ENCODE measurements around the gene VASP. TPM values are rescaled to one million over a fixed set of nuclear protein-coding genes. Genes with fewer than 3 reads are reported as not detected.

Gene VASP
- total RNA-seq, 1 donor from 2014 or later: 155 TPM

GRCh38 chr19:45528744-45529419 is 21.6 kb downstream of the VASP start:
- Histone ChIP-seq H3K36me3 (peaks cover 32% of the 10 kb centered on the region), H3K27ac (no peak overlapping the region), H3K4me1 (no peaks in the 10 kb centered on the region), H3K27me3 (no peaks in the 10 kb centered on the region), H3K9me3 (no peaks in the 10 kb centered on the region), H3K4me3 (peak overlapping the region; percentile 33)
- intact Hi-C loops (cut with DNase I): loop anchor here (10.0 kb wide), 1 partner anchor 116 kb away; no protein-coding TSS in a partner anchor
- ATAC-seq (peak; percentile 66), DNase-seq (peak; percentile 74)
- TF ChIP-seq, protein P1, sequence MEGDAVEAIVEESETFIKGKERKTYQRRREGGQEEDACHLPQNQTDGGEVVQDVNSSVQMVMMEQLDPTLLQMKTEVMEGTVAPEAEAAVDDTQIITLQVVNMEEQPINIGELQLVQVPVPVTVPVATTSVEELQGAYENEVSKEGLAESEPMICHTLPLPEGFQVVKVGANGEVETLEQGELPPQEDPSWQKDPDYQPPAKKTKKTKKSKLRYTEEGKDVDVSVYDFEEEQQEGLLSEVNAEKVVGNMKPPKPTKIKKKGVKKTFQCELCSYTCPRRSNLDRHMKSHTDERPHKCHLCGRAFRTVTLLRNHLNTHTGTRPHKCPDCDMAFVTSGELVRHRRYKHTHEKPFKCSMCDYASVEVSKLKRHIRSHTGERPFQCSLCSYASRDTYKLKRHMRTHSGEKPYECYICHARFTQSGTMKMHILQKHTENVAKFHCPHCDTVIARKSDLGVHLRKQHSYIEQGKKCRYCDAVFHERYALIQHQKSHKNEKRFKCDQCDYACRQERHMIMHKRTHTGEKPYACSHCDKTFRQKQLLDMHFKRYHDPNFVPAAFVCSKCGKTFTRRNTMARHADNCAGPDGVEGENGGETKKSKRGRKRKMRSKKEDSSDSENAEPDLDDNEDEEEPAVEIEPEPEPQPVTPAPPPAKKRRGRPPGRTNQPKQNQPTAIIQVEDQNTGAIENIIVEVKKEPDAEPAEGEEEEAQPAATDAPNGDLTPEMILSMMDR (IDR thresholded peaks at IDR 0.05): no peak

DNA sequence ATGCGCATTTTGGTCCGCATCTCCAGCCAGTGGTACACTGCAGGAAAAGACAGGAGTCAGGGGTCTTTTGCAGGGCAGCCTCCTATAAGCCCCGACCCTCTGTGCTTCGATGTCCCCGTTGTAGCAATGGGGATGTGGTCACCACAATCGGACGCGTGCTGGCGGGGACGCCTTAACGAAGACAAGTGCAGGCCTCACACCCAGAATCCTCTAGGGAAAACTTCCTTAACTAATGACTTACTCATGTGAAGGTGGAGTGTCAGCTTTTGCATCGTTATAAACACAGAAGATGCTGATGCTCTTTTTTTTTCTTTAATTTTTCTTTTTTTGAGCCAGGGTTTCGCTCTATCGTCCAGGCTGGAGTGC is 22.1 kb downstream of the VASP start:
- Histone ChIP-seq H3K27ac (no peak overlapping the region), H3K4me3 (peak overlapping the region; percentile 33), H3K27me3 (no peaks in the 10 kb centered on the region), H3K36me3 (peaks cover 27% of the 10 kb centered on the region), H3K4me1 (no peaks in the 10 kb centered on the region), H3K9me3 (no peaks in the 10 kb centered on the region)
- intact Hi-C loops (cut with DNase I): loop anchor here (10.0 kb wide), 1 partner anchor 115 kb away; no protein-coding TSS in a partner anchor
- no peak for ATAC-seq
- TF ChIP-seq, protein P1 (IDR thresholded peaks at IDR 0.05): no peak
- no peak for DNase-seq

DNA sequence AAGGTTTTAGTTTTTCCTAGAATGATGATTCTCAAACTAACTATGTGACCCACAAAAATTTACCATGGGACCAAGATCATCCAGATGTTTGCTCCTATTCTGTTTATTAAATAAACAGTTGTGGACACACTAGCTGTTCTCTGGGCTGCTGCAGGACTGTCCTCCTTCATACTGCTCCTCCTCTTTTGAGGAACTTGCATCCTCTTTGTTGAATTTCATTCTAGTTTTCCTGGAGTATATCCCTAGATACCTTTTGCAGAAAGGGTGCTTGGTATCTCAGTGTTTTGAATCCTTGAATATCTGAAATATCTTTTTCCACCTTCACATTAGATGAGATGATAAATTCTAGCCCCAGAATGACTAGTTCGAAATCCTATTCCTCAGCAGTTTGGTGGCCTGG is 24.1 kb downstream of the VASP start:
- H3K4me1 ChIP-seq: no peaks in the 10 kb centered on the region
- ATAC-seq (no peak), DNase-seq (no peak)
- H3K27ac ChIP-seq: no peak overlapping the region
- H3K4me3 ChIP-seq: no peak overlapping the region
- TF ChIP-seq, protein P1 (IDR thresholded peaks at IDR 0.05): no peak
- no peaks in the 10 kb centered on the region for H3K27me3 ChIP-seq
- H3K36me3 ChIP-seq: peaks cover 8% of the 10 kb centered on the region
- H3K9me3 ChIP-seq: no peaks in the 10 kb centered on the region
- intact Hi-C loops (cut with DNase I): no loop called here

DNA sequence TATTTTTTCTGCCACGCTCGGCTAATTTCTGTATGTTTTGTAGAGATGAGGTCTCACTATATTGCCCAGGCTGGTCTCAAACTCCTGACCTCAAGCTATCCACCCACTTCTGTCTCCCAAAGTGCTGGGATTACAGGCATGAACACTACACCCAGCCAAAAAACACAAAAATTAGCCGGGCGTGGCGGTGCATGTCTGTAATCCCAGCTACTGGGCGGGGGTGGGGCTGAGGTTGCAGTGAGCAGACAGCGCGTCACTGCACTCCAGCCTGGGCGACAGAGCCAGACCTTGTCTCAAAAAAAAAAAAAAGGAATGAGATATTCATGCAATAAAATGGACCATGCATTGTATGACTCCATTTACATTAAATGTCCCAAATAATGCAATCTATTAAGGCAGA is 32.2 kb downstream of the VASP start:
- Histone ChIP-seq H3K4me1 (peaks cover 3% of the 10 kb centered on the region), H3K27ac (no peak overlapping the region), H3K27me3 (no peaks in the 10 kb centered on the region), H3K36me3 (no peaks in the 10 kb centered on the region), H3K9me3 (no peaks in the 10 kb centered on the region), H3K4me3 (no peak overlapping the region)
- ATAC-seq (no peak), DNase-seq (no peak)
- intact Hi-C loops (cut with DNase I): no loop called here
- TF ChIP-seq, protein P1 (IDR thresholded peaks at IDR 0.05): no peak

GRCh38 chr19:45542234-45542668 is 35.0 kb downstream of the VASP start:
- TF ChIP-seq, protein P1 (IDR thresholded peaks at IDR 0.05): no peak
- H3K27ac ChIP-seq: no peak overlapping the region
- ATAC-seq: peak; percentile 37
- H3K4me1 ChIP-seq: peaks cover 3% of the 10 kb centered on the region
- DNase-seq: no peak
- no peaks in the 10 kb centered on the region for H3K9me3 ChIP-seq
- H3K36me3 ChIP-seq: no peaks in the 10 kb centered on the region
- intact Hi-C loops (cut with DNase I): no loop called here
- no peaks in the 10 kb centered on the region for H3K27me3 ChIP-seq
- no peak overlapping the region for H3K4me3 ChIP-seq

Data from upper lobe of right lung (tissue), 1 donor.